ENCODE data around the gene ALDH9A1.
"Not testable (repeated sequence)": the region's sequence is repeated elsewhere in the genome, so short reads cannot be mapped to it uniquely, and the experiment has no call there.

ALDH9A1 gene

DNA sequence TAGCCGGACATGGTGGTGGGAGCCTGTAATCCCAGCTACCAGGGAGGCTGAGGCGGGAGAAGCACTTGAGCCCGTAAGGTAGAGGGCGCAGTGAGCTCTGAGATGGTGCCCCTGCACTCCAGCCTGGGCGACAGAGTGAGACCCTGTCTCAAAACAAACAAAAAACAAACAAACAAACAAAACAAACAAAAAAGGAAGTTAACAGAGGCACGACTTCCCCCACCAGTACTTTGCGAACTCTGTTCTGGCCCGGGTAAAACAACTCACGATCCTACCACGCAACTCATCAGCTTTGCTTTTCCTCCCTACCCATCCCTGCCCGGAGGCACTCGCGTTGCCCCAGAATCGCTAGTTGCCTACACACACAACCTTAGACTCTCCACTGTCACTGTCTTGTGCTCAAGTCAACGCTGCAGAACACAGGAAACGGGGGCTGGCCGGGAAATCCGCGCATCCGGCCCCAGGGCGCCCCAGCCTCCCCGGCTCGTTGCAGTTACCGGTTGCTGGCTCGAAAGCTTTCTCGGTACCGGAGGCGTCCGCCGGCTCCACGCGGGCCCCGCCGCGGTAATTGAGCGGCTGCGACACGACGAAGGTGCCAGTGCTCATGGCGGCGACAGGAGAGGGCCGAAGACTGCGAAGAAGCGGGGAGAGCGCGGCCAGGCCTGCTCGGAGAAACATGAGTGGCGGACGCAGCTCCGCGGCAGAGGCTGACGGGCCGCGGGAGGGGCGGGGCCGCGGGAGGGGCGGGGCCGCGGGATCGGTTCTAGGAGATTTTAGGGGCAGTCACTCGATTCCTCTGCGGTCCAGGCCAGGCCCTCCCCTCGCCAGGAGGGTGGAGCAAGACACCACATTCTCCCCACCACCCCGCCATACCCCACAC is at the start of gene ALDH9A1:
TSS of gene ALDH9A1 (minus strand) at position 682 of the 880 bp plus-strand sequence. CDS start at position 678, 4 bp downstream.
- DNase-seq: peak; percentile 90

DNA sequence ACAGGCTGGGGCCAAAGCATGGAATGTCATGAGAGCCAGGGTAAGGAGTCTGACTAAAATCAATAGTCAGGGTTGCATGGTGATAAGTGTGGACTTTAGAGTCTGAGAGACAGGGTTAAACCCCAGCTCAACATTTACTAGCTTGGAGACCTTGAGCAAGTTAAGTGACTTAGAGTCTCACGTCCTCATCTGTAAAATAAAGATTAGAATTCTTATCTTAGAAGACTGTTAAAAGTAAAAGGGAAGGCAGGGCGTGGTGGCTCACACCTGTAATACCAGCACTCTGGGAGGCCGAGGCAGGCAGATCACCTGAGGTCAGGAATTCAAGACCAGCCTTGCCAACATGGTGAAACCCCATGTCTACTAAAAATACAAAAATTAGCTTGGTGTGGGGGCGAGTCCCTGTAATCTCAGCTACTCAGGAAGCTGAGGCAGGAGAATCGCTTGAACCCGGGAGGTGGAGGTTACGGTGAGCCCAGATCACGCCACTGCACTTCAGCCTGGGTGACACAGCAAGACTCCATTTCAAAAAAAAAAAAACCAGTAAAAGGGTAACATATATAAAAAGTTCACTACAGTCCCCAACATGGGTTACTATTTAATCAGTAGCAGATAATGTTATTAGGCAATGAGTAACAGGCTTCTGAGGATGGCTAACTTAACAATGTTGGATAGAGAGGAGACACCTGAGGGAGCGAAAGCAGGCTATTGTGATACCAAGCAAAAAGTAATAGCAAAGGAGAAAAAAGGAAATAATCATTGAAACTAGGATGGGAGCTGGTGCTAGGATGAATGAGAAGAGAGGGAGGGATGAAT is 49.5 kb upstream of the ALDH9A1 start:
- no peak for DNase-seq

GRCh38 chr1:165744913-165745312 is 46.6 kb upstream of the ALDH9A1 start:
- DNase-seq: not testable (repeated sequence)

DNA sequence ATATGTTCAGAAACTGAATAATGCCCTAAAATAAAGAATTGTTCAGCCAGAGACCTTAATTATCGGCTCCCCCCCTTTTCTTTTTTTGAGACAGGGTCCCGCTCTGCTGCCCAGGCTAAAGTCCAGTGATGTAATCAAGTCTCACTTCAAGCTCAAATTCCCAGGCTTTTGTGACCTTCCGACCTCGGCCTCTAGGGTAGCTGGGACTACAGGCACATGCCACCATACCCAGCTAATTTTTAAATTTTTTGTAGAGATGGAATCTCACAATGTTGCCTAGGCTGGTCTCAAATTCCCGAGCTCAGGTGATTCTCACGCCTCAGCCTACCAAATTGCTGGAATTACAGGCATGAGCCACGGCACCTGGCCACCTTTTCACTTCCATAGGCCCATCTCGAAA is 43.8 kb upstream of the ALDH9A1 start:
- DNase-seq: no peak

DNA sequence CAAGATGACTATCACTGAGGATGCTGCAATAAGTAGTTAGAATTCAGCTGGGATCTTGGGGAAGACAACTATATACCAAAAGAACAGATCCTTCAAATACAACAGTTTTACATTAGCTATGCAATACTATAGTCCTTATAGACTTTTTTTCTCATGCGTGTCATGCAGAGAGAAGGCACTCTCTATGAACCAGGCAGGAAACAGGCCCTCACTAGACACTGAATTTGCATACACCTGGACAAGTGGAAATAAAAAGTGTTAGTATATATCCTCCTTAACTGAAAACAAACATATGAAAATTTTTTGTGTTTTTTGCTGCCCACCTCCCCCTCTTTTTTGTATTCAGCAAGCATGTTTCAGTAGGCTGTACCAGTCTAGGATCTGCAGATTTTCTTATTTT is 40.4 kb upstream of the ALDH9A1 start:
- no peak for DNase-seq

DNA sequence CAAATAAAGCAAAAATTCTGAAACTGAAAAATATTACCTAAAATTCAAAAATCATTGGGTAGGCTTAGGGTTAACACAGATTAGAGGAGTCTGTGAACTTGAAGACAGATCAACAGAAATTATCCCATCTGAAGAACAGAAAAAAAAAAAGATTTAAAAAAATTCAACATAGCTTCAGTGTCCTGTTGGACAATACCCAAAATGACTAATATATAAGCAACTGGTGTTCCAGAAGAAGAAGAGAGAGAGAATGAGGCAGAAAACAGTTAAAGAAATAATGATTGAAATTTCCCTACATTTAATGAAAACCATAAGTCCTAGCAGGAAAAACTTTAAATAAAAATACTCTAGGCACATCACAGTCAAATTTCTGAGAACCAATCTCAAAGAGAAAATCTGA is 38.8 kb upstream of the ALDH9A1 start:
- no peak for DNase-seq

- no peak for DNase-seq
These were observed 36.5 kb upstream of the ALDH9A1 start for GRCh38 chr1:165734906-165735305.

GRCh38 chr1:165726841-165727240 is 28.5 kb upstream of the ALDH9A1 start:
- no peak for DNase-seq

- DNase-seq: no peak
These were observed 27.8 kb upstream of the ALDH9A1 start for GRCh38 chr1:165726169-165726568.

DNA sequence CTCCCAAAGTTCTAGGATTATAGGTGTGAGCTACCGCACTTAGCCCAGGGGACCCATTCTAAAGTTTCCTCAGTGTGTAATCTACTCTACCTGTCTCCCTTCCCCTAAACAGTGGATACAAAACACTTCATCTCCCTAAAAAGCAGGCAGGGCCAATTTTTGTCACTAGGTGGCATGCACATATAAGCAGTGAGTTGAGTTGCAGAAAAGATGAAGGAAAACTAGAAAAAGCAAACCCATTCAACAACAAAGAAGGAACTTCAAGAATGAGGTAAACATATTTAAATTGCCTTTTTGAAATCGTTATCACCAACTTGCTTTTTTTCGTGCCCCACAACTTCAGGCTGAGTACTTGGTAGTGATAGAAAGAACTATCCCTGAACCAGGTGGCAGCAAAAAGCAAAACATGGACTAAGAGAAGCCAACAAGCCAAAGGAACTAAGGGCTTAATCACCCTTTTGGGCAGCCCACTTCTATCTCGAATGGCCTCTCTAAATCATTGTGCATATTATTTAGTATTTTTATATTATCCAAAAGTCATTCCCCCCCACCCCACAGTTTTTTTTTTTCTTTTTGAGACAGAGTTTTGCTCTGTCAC is 19.7 kb upstream of the ALDH9A1 start:
- peak; percentile 27 for DNase-seq

GRCh38 chr1:165716265-165717051 is 18.1 kb upstream of the ALDH9A1 start:
- not testable (repeated sequence) for DNase-seq

- DNase-seq: no peak
These were observed 14.4 kb upstream of the ALDH9A1 start for GRCh38 chr1:165712764-165713163.

GRCh38 chr1:165707984-165708706 is 9.8 kb upstream of the ALDH9A1 start:
- DNase-seq: no peak

DNA sequence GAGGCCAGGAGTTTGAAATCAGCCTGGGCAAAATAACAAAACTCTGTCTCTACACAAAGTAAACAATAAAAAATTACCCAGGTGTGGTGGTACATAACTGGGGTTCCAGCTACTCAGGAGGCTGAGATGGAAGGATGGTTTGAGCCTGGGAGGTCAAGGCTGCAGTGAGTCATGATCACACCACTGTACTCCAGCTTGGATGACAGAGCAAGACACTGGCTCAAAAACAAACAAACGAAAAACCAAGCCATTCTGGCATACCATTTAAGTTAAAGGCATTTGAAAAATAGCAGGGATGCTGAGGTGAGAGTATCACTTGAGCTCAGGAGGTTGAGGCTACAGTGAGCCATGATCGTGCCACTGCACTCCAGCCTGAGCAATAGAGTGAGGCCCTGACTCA is 5.3 kb upstream of the ALDH9A1 start:
- DNase-seq: no peak

DNA sequence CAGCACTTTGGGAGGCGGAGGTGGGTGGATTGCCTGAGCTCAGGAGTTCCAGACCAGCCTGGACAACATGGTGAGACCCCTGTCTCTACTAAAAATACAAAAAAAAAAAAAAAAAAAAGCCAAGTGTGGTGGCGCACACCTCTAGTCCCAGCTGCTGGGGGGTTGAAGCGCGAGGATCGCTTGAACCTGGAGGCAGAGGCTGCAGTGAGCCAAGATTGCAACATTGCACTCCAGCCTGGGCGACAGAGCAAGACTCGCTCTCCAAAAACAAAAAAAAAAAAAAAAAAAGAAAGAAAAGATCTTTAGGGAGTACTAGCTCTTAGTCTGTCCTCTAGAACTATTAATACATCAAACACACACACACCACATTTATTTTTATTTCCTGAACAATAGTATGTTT is 3.6 kb upstream of the ALDH9A1 start:
- not testable (repeated sequence) for DNase-seq

DNA sequence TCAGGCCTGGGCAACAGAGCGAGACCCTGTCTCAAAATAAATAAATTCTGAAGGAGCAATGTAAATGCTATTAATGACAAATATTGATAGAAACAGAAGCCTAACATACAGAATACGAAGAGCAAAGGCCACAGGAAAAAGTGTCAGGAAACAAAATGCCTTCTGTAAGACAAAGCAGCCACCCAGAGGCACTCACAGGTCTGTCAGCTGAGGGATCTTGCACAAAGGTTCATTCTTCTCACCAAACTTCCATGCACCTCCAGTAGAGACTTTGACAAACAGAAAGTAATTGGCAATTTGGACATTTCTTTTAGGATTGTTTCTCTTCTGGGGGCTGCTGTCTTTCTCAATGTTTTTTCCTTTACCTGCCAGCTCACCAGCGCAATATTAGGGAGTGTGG is 1.2 kb upstream of the ALDH9A1 start:
- no peak for DNase-seq

- no peak for DNase-seq
These were observed 345 bp upstream of the ALDH9A1 start for GRCh38 chr1:165698761-165699052.

- DNase-seq: no peak
These were observed 876 bp downstream of the ALDH9A1 start for GRCh38 chr1:165697491-165697880.

- no peak for DNase-seq
These were observed 1.7 kb downstream of the ALDH9A1 start for GRCh38 chr1:165696625-165697100.

GRCh38 chr1:165695031-165695430 is 3.3 kb downstream of the ALDH9A1 start:
- DNase-seq: no peak

DNA sequence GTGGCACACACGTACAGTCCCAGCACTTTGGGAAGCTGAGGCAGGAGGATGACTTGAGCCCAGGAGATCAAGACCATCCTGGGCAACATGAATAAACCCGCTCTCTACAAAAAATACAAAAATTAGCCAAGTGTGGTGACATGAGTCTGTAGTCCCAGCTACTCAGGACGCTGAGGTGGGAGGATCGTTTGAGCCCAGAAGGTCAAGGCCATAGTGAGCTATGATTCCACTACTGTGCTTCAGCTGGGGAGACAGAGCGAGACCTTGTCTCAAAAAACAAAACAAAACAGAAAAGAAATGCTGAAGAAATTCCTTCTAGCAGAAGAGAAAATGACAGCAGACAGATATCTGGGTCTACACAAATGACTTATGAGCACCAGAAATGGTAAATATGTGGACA is 10.3 kb downstream of the ALDH9A1 start:
- DNase-seq: no peak

DNA sequence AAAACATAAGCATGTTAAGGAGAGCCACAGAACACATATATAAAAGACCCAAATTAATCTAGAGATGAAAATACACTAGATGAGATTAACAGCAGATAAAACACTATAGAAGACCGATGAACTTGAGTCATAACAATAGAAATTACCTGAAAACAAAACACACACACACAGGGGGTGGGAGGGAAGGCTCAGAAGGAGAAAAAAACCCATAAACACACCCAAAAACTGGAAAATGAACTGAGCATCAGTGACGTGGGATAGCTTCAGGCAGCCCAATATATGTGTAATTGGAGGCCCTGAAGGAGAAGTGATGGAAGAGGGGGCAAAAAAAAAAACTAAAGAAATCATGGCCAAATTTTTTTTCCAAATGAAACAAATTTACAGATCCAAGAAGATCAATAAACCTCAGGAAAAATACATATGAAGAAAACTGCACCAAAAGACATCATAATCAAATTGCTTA is 11.4 kb downstream of the ALDH9A1 start:
- no peak for DNase-seq
